HG02642 (cell line): ENCODE data around the gene ZNF648.
"Not testable (repeated sequence)": the region's sequence is repeated elsewhere in the genome, so short reads cannot be mapped to it uniquely, and the experiment has no call there.

Experiments
- ATAC-seq: cut with Tn5 transposase; IDR thresholded peaks from one replicate; pipeline ENCODE4 v1.9.1; 2021; ENCODE audit warnings: mild to moderate bottlenecking; ENCODE audit not compliant: unreplicated experiment, poor library complexity

Gene ZNF648, protein sequence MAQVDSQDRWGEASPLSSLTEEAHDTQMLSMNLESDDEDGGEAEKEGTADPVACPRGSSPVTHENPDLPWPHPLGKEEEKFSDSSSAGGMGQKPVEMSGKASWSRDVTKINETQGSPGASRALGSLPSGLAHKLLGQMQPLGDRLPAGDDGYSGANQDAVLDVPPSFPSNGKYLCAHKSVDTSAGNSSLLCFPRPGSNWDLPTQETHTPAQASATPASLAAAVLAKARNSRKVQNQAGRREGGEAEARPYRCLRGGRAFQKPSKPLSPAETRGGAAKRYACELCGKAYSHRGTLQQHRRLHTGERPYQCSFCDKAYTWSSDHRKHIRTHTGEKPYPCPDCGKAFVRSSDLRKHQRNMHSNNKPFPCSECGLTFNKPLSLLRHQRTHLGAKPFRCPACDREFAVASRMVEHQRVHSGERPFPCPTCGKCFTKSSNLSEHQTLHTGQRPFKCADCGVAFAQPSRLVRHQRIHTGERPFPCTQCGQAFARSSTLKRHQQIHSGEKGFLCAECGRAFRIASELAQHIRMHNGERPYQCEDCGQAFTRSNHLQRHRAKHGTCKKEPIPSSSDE

DNA sequence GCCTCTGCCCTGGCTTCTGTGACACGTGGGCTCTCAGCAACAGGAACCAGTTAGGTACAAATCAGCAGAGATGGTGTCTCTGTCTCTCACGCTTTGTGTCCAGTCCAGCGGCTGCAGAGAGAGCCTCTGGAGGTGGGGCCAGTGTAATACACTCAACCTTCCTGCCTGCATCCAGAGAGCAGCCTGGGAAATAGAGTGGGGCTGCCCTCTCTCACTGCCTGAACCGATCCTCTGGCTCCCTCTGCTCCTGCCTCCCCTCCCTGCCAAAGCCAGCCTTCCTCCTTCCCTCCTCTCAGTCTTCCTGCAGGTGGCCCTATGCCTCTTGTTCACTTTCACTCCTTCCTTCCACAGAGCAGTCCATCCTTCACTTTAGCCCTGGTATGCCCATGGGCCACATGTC, at the start of gene ZNF648:
Gene ZNF648, minus strand, starts transcription at position 119 of the 400 bp plus-strand sequence. CDS start 3,702 bp downstream, outside the sequence.
- no peak for ATAC-seq

DNA sequence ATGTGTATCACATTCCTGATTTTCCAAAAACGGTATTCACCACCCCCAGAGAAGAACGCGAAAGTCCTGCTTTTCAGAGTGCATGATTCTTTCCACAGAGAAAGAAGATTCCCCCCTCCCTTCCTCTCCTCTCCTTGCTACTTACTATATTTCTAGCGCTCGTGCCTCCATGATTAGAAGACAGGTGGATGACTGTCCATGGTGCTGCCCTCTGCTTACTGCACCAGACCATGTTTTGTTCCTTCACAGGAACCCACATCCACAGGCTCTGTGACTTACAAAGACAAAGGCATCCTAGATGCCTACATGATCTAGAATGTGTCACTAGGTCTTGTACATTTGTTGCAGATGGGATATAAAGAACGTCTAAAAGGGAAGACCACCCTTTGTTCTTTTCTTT, 49.1 kb upstream of the ZNF648 start:
- ATAC-seq = no peak

DNA sequence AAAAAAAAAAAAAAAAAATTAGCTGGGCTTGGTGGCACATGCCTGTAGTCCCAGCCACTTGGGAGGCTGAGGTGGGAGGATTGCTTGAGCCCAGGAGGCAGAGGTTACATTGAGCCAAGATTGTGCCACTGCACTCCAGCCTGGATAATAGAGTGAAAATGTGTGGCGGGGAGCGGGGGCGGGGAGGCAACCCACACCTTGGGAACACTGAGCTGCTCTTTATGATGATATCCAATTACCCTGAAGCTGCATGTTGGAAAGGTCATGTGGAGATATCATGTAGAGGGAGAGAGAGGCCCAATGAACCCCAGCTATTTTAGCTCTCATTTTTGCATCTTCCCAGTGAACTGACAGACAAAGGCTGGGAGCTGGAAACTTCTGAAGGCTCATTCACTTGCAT, 48.3 kb upstream of the ZNF648 start:
- ATAC-seq = no peak

DNA sequence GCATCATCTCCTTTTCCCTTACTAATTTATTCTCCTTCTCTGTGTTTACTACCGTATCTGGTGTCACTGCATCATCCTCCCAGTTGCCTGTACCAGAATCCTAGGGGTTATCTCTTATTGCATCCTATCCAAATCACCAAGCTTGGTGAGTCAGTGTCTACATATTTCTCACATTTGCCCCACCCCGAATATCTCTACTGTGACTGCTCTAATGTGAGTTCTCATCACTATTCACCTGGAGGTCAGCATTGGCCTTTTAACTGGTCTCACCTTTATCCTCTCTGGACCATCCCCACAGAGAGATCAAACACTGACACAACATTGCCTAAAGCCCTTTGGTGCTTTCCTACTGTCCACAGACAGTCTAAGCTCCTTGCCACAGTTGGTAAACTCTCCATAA, 45.7 kb upstream of the ZNF648 start:
- no peak for ATAC-seq

DNA sequence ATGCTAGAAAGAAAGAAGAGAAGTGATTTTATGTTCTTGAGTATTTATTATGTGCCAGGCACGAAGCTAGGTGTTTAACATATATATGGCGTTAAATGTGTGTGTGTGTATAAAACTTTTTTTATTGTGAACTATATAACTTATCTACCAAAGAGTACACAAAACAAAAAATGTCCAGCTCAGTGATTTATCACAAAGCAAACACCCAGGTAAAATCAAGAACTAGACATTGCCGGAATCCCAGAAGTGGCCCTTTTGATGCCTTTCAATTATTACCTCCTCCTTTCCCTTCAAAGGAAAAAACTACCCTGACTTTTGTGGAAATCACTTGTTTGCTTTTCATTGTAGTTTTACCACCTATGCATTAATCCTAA, 40.5 kb upstream of the ZNF648 start:
- no peak for ATAC-seq

DNA sequence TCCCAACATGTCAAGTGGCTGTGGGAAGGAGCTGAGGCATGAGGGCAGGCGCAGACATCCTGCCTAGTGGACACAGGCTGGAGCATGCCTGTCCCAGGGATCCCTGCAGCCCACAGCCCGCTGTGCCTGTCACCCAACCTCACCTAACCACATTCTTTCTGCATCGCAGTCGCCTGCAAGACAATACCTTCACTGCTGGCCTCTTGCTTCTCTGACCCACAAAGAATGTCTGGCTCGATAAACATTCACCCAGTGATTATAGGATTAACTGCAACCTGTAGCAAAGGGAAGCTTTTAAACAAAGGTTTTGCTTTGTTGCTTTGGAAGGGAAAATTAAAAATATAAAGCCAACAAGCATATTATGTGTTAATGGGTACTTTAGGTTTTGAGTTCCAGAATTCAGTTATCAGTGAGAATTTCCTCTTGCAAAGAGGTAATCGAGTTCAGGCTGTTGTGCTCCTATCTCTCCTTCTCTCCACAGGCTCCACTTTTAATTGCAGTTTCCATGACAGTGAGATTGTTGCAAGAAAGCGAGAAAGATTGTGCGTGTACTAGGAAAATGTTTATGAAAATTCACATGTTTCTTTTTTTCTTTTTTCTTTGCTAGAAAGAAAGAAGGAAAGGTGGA, 40.0 kb upstream of the ZNF648 start:
- ATAC-seq = no peak

DNA sequence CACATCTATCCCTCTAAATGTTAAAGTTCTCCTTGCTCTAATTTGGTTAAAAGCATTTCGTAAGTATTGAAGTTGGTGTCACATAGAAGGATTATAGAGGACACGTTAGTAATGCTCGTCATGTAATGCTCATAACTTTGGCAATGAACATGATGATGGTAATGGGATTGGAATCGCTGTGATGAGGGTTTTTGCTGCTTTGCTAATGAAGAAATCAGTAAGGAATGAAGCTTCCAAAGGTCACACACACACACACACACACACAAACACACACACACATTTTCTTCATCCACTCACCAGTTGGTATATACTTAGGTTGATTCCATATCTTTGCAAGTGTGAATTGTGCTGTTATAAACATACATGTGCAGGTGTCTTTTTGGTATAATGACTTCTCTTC, 36.8 kb upstream of the ZNF648 start:
- no peak for ATAC-seq

DNA sequence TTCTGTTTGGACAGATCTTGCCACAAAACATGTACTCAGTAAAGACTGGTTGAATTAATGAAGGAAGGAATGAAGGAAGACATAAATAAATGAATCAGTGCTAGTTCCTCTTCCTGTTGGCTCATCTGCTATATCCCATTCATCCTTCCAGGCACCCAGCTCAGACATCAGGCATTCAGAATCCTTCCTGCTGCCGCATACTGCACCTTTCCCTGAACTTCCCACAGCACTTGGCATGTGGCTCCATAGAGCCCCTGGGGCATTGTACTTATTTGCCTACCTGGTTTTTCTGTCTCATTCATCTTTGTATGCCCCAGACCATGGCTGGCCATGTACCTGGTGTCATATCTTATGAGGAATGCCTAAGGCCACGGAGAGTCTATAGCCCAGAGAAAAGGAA, 34.4 kb upstream of the ZNF648 start:
- no peak for ATAC-seq

DNA sequence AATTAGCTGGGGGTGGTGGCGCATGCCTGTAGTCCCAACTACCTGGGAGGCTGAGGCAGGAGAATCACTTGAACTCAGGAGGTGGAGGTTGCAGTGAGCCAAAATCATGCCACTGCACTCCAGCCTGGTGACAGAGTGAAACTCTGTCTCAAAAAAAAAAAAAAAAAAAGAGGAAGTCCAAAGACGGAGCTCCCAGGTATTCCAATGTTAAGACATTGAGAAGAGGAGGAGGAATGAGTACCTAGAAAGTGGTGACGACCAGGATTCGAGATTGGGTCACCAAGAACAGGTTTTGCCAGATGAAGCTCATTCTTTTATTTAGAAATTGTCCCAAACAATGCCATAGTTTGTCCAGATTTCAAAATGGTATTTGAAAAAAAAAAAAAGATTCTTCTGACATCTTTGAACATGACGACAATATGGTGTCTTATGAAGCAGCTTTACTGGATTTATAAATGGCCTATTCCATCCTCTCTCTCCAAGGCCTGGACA, 33.0 kb upstream of the ZNF648 start:
- not testable (repeated sequence) for ATAC-seq

DNA sequence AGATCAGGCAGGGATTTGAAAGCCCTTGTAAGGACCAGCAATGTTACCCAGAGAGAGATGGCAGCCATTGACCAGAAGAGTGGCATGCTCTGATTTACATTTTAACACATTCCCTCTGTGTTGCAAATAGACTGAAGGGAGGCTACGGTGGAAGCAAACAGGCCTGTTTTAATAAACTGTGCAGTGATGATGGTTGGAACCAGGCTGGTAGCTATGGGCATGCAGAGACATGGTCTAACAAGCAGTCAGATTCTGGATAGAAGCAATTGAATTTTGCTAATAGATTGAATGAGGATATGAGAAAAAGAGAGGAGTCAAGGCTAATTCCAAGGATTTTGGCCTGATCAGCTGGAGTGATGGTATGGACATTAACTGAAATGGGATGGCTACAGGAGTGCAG, 32.3 kb upstream of the ZNF648 start:
- ATAC-seq = no peak

DNA sequence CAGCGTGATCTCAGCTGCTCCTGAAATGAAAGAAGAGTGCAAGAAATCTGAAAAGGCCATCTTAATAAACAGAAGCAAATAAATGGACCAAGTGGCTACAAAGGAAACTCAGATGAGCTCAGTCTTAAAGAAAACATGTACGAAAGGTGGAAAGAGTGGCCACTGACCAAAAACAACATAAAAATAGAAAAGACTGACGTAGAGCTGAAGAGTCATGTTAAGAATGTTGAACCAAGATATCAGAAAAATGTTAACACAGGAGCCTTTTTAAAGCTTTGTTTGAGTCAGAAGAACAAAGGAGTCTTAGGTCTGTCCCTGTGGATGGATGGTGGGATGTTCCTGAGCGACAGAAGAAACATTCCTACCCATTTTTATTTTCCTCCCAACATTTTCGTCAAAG, 30.8 kb upstream of the ZNF648 start:
- no peak for ATAC-seq

DNA sequence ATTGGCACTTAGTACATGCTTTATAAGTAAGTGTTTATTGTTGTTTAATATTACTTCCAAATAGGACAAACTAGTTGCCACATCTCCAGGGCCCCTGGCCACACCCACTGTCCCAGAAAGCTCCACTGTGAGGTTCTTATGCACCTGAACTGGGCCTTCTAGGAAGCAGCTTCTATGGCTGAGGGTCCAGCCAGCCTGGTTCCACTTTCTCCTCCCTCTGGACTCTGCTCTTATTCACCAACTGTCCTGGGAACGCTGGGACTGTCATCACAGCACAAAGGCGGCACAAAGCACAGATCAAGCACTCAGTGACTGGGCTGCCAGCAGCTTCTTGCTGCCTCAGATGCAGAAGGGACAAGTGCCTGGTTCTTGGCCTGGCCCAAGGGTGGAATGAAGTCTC, 29.6 kb upstream of the ZNF648 start:
- ATAC-seq = no peak

DNA sequence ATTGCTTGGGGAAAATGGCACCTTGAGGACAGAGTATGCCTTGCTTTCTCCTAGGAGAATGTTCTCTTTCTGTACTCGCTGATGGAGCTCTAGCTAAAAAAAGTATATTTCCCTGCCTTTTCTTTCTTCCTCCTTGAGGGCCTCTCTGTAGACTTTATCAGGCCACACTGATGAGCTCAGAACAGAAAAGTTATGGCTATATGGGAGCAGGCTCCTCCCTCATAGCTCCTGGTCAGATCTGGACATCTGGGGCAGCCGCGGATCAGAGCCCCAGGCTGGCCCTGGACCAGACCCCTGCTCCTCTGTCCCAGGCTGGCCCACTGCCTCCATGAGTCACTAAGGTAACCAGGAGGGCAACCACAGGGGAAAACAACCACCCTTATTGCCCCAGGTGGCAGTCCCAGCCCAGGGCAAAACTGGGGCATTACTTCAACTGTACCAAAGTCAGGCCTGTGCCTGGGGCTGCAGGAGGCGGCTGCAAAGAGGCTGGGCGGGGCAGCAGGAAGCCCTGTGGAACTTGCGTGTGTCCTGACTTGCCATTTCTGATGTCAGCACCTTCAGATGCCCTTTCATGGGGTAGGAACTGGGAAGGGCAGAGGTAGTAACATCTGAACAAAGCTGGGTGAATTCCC, 26.3 kb upstream of the ZNF648 start:
- no peak for ATAC-seq

DNA sequence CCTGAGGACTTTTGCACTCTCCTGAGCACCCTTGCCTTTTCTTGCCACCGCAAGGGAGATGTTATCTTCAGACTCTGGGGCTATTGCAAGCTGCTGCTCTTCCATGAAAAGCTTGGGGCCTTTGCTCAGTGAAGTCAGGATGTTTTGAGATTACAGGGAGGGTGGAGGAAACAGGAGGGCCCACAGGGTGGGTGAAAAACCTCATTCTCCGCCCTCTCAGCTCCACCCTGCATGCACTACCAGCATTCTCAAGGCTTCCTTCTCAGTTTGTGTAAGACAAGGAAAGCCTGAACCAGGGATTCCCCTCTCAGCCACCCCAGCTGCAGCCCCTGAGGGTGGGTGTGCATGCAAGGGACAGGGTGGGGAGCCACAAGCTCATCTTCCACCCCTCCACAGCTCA, 25.8 kb upstream of the ZNF648 start:
- no peak for ATAC-seq

DNA sequence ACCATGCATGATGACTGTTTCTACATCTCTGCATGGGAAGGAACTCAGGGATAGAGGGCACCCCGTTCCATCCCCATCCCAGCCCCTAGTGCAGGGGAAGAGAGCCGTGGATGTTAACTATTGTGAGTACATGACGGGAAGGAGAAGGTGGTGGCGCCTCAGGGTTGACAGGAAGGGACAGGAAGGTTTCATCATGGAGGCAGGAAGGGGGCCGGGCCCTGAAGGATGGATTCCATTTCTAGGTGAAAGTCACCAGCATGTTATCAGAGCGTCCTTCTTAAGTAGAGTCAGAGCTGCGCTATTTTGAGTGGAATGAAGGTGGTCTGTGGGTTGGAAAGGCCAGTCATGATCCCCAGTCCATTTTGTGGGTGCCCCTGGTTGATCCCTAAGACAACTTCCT, 25.1 kb upstream of the ZNF648 start:
- no peak for ATAC-seq

DNA sequence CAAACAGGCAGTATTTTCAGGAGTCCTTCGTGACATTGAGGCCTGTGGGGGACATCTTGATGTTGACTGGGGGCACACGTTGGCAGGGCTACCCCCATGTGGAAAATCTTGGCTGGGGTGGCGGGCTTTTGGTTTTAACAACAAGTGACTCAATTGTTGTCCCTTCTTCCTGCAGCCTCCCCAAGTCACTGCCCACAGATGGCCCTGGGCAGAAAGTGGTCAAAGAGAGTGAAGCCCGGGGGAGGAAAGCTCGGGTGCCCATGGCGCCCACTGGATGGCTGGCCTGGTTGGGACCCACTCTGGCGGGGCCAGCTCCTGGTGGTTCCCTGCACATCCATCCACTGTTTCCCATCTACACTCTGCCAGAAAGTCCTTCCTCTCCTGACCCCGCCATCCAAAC, 24.6 kb upstream of the ZNF648 start:
- ATAC-seq = no peak

DNA sequence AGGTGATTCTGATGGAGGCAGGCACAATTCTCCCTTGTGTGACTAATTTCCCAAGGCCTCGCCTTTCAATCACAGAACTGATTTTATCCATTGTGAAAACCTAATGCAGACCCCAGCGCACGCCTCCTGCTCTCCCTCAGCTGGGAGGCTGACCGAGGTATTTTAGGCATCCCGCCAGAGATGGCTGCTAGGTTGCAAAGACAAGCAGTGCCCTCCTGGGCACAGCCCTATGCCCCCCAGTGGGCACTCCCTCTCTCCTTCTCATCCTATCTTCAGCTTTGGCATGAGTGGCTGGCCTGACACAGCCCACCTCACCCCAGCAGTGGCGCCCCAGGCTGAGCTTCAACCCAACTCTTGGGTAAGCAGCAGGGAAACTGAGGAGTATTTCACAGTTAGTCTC, 24.2 kb upstream of the ZNF648 start:
- no peak for ATAC-seq

DNA sequence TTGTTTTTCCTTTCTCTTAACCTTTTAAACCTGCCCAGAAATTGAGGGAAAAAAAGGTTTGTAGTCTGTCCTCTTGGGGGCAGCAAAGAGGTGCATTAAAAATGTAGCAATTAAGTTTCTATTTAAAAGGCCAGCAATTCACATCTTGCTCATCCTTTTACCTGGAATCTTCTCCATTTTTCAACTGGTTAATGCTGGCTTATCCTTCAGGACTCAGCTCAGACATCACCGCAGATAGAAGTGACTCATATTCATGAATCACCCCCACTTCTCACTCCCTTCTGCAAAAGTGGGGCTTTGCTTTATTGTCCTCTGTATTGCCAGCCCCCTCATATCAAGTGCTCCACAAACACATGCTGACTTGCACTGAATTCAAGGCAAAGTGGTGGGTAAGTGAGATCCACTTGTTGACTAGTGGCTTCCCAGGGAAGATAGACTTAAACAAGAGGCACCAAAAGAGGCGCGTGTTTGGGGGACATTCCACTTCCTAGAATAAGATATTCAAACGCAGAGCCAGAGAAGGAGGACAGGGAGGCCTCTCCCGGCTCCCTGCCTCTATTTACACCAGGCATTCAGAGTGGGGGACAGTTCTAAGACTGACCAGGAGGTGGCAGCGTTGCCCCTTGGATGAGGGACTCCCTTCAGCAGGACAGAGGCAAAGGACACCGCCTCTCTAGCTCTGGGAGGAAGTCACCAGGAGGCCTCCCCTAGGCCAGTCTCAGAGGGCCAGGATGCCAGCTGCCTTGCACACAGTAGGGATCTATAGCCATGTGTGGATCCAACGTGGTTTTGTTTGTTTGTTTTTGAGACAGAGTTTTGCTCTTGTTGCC, 23.2 kb upstream of the ZNF648 start:
- ATAC-seq = peak; percentile 74

DNA sequence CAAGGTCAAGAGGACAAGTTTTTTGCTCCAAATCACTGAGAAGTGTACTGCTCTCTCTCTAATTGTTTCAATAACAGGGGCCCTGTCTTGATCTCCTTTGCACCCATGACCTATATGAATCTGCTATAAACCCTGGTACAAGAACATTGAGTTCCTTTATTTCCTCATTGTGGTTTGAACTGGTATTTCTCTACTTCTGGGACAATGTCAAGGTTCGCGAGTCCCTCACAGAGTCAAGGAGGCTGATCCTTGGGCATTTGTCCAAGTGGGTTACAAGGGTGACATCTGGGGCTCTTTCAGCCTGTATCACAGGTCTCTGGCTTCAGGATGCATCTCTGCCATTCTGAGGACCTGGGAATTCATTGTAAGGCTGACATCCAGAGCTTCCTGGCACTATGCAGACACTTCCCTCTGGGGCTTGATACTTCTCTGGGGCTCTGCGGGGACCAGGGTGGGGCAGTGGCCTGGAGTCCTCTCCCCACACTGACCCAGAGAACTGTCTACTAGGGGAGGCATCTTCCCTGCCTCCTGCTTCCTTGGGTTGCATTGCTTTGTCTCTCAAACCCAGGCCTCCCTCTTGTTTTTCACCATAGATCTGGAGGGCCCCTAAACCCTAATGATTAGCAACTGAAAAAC, 22.5 kb upstream of the ZNF648 start:
- no peak for ATAC-seq
